ENCODE measurements around the gene SDHA. TPM values are rescaled to one million over a fixed set of nuclear protein-coding genes. Genes with fewer than 3 reads are reported as not detected.

Gene SDHA
- total RNA-seq, 1 donor from 2014 or later = 73.5 TPM

- no peaks in the 10 kb centered on the region for H3K4me1 Mint-ChIP-seq (ENCODE audit: unreplicated experiment)
- no peak for DNase-seq (ENCODE audit: low spot score)
- no peak for TF ChIP-seq CTCF (IDR thresholded peaks at IDR 0.05; ENCODE audit: unreplicated experiment)
- no peak overlapping the region for H3K4me3 Mint-ChIP-seq (ENCODE audit: unreplicated experiment)
- no peaks in the 10 kb centered on the region for H3K9me3 Mint-ChIP-seq (ENCODE audit: unreplicated experiment)
- no peak overlapping the region for H3K27ac Mint-ChIP-seq (ENCODE audit: unreplicated experiment)
- peaks cover 2% of the 10 kb centered on the region for H3K27me3 Mint-ChIP-seq (ENCODE audit: unreplicated experiment)
- peaks cover 3% of the 10 kb centered on the region for H3K36me3 Mint-ChIP-seq (ENCODE audit: low read depth, unreplicated experiment)
Observed at GRCh38 chr5:191949-192690, 26.0 kb upstream of the SDHA start.

- no peak for TF ChIP-seq CTCF (IDR thresholded peaks at IDR 0.05; ENCODE audit: unreplicated experiment)
- no peaks in the 10 kb centered on the region for H3K9me3 Mint-ChIP-seq (ENCODE audit: unreplicated experiment)
- peaks cover 3% of the 10 kb centered on the region for H3K36me3 Mint-ChIP-seq (ENCODE audit: low read depth, unreplicated experiment)
- no peaks in the 10 kb centered on the region for H3K4me1 Mint-ChIP-seq (ENCODE audit: unreplicated experiment)
- peaks cover 2% of the 10 kb centered on the region for H3K27me3 Mint-ChIP-seq (ENCODE audit: unreplicated experiment)
- H3K27ac Mint-ChIP-seq (ENCODE audit: unreplicated experiment) = no peak overlapping the region
- no peak overlapping the region for H3K4me3 Mint-ChIP-seq (ENCODE audit: unreplicated experiment)
- DNase-seq (ENCODE audit: low spot score) = no peak
Observed at GRCh38 chr5:192691-192969, 25.5 kb upstream of the SDHA start.

- Mint-ChIP-seq H3K9me3 (ENCODE audit: unreplicated experiment) (no peaks in the 10 kb centered on the region), H3K27me3 (ENCODE audit: unreplicated experiment) (peaks cover 2% of the 10 kb centered on the region), H3K4me3 (ENCODE audit: unreplicated experiment) (no peak overlapping the region), H3K4me1 (ENCODE audit: unreplicated experiment) (no peaks in the 10 kb centered on the region), H3K27ac (ENCODE audit: unreplicated experiment) (no peak overlapping the region), H3K36me3 (ENCODE audit: low read depth, unreplicated experiment) (peaks cover 3% of the 10 kb centered on the region)
- no peak for DNase-seq (ENCODE audit: low spot score)
- no peak for TF ChIP-seq CTCF (IDR thresholded peaks at IDR 0.05; ENCODE audit: unreplicated experiment)
Observed at GRCh38 chr5:192970-193831, 24.9 kb upstream of the SDHA start.

- H3K9me3 Mint-ChIP-seq (ENCODE audit: unreplicated experiment) = no peaks in the 10 kb centered on the region
Observed at GRCh38 chr5:194102-194501, 24.0 kb upstream of the SDHA start.

More at GRCh38 chr5:194102-194501, 24.0 kb upstream of the SDHA start:
- H3K4me1 Mint-ChIP-seq (ENCODE audit: unreplicated experiment) = no peaks in the 10 kb centered on the region
- H3K4me3 Mint-ChIP-seq (ENCODE audit: unreplicated experiment) = no peak overlapping the region
- TF ChIP-seq CTCF (IDR thresholded peaks at IDR 0.05; ENCODE audit: unreplicated experiment) = no peak
- no peaks in the 10 kb centered on the region for H3K27me3 Mint-ChIP-seq (ENCODE audit: unreplicated experiment)
- H3K27ac Mint-ChIP-seq (ENCODE audit: unreplicated experiment) = no peak overlapping the region
- H3K36me3 Mint-ChIP-seq (ENCODE audit: low read depth, unreplicated experiment) = peaks cover 3% of the 10 kb centered on the region
- DNase-seq (ENCODE audit: low spot score) = no peak

All from endothelial cell (in vitro differentiated cells).